H1 (cell line): ENCODE results near the gene HAND1. TPM values are rescaled to one million over a fixed set of nuclear protein-coding genes. Genes with fewer than 3 reads are reported as not detected.

Source experiments
- CBX5 ChIP-seq: fragments of 300-800, 300-1000 bp; sonication (generic); IDR thresholded peaks from 2 replicates; pipeline ENCODE4 v1.7.1; 2016; ENCODE audit warnings: antibody characterized with exemption, low read length, low read depth
- MAFK ChIP-seq: IDR thresholded peaks from 2 replicates; pipeline ENCODE4 v1.6.1; 2012; ENCODE audit warnings: low read depth, mild to moderate bottlenecking, improper control_type of control experiment, low read length
- polyA plus RNA-seq, 7 experiments: library from polyadenylated mRNA; depleted of rRNA in 3 of 7; stranded (reverse) in 5 of 7; unstranded in 2 of 7; fragments of >200 nt in 5 of 7; fragments of 200-250 nt in 2 of 7; gene quantifications; 1 replicate in 5 of 7; 2 replicates in 1 of 7; 4 replicates in 1 of 7; pipeline versions ENCODE4 v1.2.1 to v1.2.3, GENCODE V29; 2011 to 2013; ENCODE audit warnings: missing spikeins in 2 of 7, mixed read lengths in 2 of 7
- total RNA-seq: library from RNA; stranded (reverse); fragmentation: NEBNext Ultra II Directional; extraction: Animal tissue kit (Norgen Biotek cat#: 25700); gene quantifications from 2 replicates; pipeline ENCODE4 v1.2.1, GENCODE V29; 2021

HAND1 gene
- total and polyA plus RNA-seq, 2 of the 8 experiments (the other 6 are each of a cell fraction or from before 2014, with no cell fraction given), result 0.06 TPM; not detected in 1

GRCh38 chr5:154466147-154466546 lies 11.9 kb downstream of the HAND1 start (continued):
- TF ChIP-seq MAFK (no peak), CBX5 (no peak)
